ENCODE results near the gene HPSE. TPM values are rescaled to one million over a fixed set of nuclear protein-coding genes. Genes with fewer than 3 reads are reported as not detected.

The HPSE gene
- total and polyA plus RNA-seq, 2 of the 13 experiments (the other 11 are each of a cell fraction or from before 2014, with no cell fraction given): not detected

GRCh38 chr4:83283181-83283580 is 51.5 kb downstream of the HPSE start (continued):
- no peak for TF ChIP-seq CEBPZ (IDR thresholded peaks at IDR 0.05; ENCODE audit: low read length)
- TF ChIP-seq, protein P1, sequence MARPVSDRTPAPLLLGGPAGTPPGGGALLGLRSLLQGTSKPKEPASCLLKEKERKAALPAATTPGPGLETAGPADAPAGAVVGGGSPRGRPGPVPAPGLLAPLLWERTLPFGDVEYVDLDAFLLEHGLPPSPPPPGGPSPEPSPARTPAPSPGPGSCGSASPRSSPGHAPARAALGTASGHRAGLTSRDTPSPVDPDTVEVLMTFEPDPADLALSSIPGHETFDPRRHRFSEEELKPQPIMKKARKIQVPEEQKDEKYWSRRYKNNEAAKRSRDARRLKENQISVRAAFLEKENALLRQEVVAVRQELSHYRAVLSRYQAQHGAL (CRISPR knock-in tag; IDR thresholded peaks at IDR 0.05; ENCODE audit: not compliant biosample characterization): no peak

GRCh38 chr4:83282049-83282535 is 52.6 kb downstream of the HPSE start:
- FAIRE-seq (peak; percentile 64), ATAC-seq (no peak), DNase-seq (ENCODE audit: low spot score) (peak; percentile 53)
- no TSS peak for BruUV-seq (replicated peaks)
- no peak overlapping the region for H2AFZ ChIP-seq (ENCODE audit: low read length)
- intact Hi-C loops (cut with micrococcal nuclease; ENCODE audit: unreplicated experiment) (loop anchor here (1.0 to 10.0 kb wide), 4 partner anchors 173 to 397 kb away; partner anchors contain the start of genes HELQ and MRPS18C), in situ Hi-C loops (cut with HindIII; ENCODE audit: extremely low pct_ligation_motif_present, low pct_unique_long_range_greater_than_20kb) (no loop called here)
- peak overlapping the region; percentile 13 for H3K4me2 ChIP-seq (ENCODE audit: low read depth, low read length)
- POLR2A ChIA-PET: interaction anchor here (0.8 kb wide), 1 partner anchor 247 kb away, joined by 3 read pairs; the partner anchor contains the start of gene COPS4
- peaks cover 4% of the 10 kb centered on the region for H3K79me2 ChIP-seq (ENCODE audit: insufficient read depth, low read length)
- 0 out of 2 replicates have a peak, but pooled peaks cover 3% of the 10 kb centered on the region for H4K20me1 ChIP-seq (ENCODE audit: insufficient read depth, low read length)
- peaks cover 0 to 4% of the 10 kb centered on the region in 2 experiments; a peak in 2 of 5 replicates for H3K36me3 ChIP-seq (replicated peaks in 1 of 2; ENCODE audit: control insufficient read depth in 1 of 2, insufficient read depth in 2 of 2, low read length in 2 of 2)
- H3K4me1 ChIP-seq (ENCODE audit: insufficient read depth, low read length): peaks cover 47% of the 10 kb centered on the region
- H3K27me3 ChIP-seq (ENCODE audit: control insufficient read depth in 1 of 2, insufficient read depth in 2 of 2, low read length in 2 of 2): no peaks in the 10 kb centered on the region
- H3K9ac ChIP-seq (ENCODE audit: insufficient read depth, low read depth, low read length): no peak overlapping the region
- no peak overlapping the region for H3K4me3 ChIP-seq (replicated peaks in 1 of 3; ENCODE audit: insufficient read depth in 1 of 3, low read depth in 2 of 3, low read length in 3 of 3)
- 34% methylated on average over 4 of the region's 4 CpGs for WGBS (ENCODE audit: low lambda C conversion rate)
- H3K27ac ChIP-seq (ENCODE audit: extremely low read length, insufficient read depth, low read length): no peak overlapping the region
- CTCF ChIA-PET (ENCODE audit: low intra/inter-chr PET ratio, low total read pairs): interaction anchor here (2.0 kb wide), 1 partner anchor 209 kb away, joined by 12 read pairs; no protein-coding TSS in a partner anchor
- H3K9me3 ChIP-seq (ENCODE audit: low read length): no peaks in the 10 kb centered on the region
- TF ChIP-seq, protein P2, sequence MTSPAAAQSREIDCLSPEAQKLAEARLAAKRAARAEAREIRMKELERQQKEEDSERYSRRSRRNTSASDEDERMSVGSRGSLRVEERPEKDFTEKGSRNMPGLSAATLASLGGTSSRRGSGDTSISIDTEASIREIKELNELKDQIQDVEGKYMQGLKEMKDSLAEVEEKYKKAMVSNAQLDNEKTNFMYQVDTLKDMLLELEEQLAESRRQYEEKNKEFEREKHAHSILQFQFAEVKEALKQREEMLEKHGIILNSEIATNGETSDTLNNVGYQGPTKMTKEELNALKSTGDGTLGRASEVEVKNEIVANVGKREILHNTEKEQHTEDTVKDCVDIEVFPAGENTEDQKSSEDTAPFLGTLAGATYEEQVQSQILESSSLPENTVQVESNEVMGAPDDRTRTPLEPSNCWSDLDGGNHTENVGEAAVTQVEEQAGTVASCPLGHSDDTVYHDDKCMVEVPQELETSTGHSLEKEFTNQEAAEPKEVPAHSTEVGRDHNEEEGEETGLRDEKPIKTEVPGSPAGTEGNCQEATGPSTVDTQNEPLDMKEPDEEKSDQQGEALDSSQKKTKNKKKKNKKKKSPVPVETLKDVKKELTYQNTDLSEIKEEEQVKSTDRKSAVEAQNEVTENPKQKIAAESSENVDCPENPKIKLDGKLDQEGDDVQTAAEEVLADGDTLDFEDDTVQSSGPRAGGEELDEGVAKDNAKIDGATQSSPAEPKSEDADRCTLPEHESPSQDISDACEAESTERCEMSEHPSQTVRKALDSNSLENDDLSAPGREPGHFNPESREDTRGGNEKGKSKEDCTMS (CRISPR knock-in tag; conservative IDR thresholded peaks at IDR 0.05): no peak
- no peak for TF ChIP-seq LCORL (IDR thresholded peaks at IDR 0.05)
- 0 out of 2 replicates have a peak, but pooled peaks have one; percentile 19 for TF ChIP-seq LCORL (CRISPR knock-in tag; IDR thresholded peaks at IDR 0.05)
- TF ChIP-seq THRA (CRISPR knock-in tag; IDR thresholded peaks at IDR 0.05; ENCODE audit: borderline replicate concordance): no peak
- TF ChIP-seq SAP130 (CRISPR knock-in tag; IDR thresholded peaks at IDR 0.05; ENCODE audit: low read depth): peak; percentile 28; the same call in 1 of the 2 replicates
- TF ChIP-seq NFATC3 (CRISPR knock-in tag; IDR thresholded peaks at IDR 0.05): no peak
- no peak for TF ChIP-seq ZNF230 (CRISPR knock-in tag; IDR thresholded peaks at IDR 0.05)
- TF ChIP-seq NCOA5 (CRISPR knock-in tag; IDR thresholded peaks at IDR 0.05): no peak
- no peak for TF ChIP-seq TSC22D2 (CRISPR knock-in tag; IDR thresholded peaks at IDR 0.05; ENCODE audit: borderline replicate concordance)
- TF ChIP-seq, protein P3, sequence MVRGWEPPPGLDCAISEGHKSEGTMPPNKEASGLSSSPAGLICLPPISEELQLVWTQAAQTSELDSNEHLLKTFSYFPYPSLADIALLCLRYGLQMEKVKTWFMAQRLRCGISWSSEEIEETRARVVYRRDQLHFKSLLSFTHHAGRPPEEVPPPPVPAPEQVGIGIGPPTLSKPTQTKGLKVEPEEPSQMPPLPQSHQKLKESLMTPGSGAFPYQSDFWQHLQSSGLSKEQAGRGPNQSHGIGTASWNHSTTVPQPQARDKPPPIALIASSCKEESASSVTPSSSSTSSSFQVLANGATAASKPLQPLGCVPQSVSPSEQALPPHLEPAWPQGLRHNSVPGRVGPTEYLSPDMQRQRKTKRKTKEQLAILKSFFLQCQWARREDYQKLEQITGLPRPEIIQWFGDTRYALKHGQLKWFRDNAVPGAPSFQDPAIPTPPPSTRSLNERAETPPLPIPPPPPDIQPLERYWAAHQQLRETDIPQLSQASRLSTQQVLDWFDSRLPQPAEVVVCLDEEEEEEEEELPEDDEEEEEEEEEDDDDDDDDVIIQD (CRISPR knock-in tag; IDR thresholded peaks at IDR 0.05; ENCODE audit: low read depth): 0 out of 2 replicates have a peak, but pooled peaks have one; percentile 13
- no peak for TF ChIP-seq ZSCAN12 (CRISPR knock-in tag; IDR thresholded peaks at IDR 0.05)

Measured in HepG2 (cell line).